NCI-H526 treated with DMSO at 0.1 percent for 48 hours (cell line): ENCODE data around the gene FUT1.
"Not testable (repeated sequence)": the region's sequence is repeated elsewhere in the genome, so short reads cannot be mapped to it uniquely, and the experiment has no call there.

Source experiments
- DNase-seq: peaks from one replicate; lab custom pipeline; 2025; lab: John Stamatoyannopoulos, UW

Gene FUT1

GRCh38 chr19:48718106-48718505, 34.3 kb downstream of the FUT1 start:
- DNase-seq: not testable (repeated sequence)

GRCh38 chr19:48716562-48717291, 35.7 kb downstream of the FUT1 start:
- DNase-seq: peak; percentile 13

GRCh38 chr19:48715681-48716171, 36.7 kb downstream of the FUT1 start:
- DNase-seq: peak; percentile 16

GRCh38 chr19:48714759-48715675, 37.4 kb downstream of the FUT1 start:
- peak; percentile 37 for DNase-seq

GRCh38 chr19:48713864-48714755, 38.3 kb downstream of the FUT1 start:
- DNase-seq: peak; percentile 98

- no peak for DNase-seq
Observed at GRCh38 chr19:48713041-48713863, 39.2 kb downstream of the FUT1 start.

GRCh38 chr19:48711106-48711662, 41.3 kb downstream of the FUT1 start:
- no peak for DNase-seq

- DNase-seq: no peak
Observed at GRCh38 chr19:48708471-48708870, 44.0 kb downstream of the FUT1 start.

- DNase-seq: no peak
Observed at GRCh38 chr19:48705431-48705830, 47.0 kb downstream of the FUT1 start.

GRCh38 chr19:48703316-48703715, 49.1 kb downstream of the FUT1 start:
- DNase-seq: no peak

GRCh38 chr19:48702701-48703100, 49.7 kb downstream of the FUT1 start:
- DNase-seq: no peak

GRCh38 chr19:48698046-48698445, 54.4 kb downstream of the FUT1 start:
- no peak for DNase-seq
